Dermis microvascular lymphatic vessel endothelial cell (primary cell): Measurements from ENCODE around the gene KLHL36. TPM values are rescaled to one million over a fixed set of nuclear protein-coding genes. Genes with fewer than 3 reads are reported as not detected.
"Not testable (repeated sequence)": the region's sequence is repeated elsewhere in the genome, so short reads cannot be mapped to it uniquely, and the experiment has no call there.

ENCODE experiments used
- DNase-seq, 2 donors: peaks; one replicate each; pipeline versions ENCODE4 v3.0.0 to v3.0.0-alpha.2; 2010; ENCODE audit warnings: low read depth in 2 of 2
- total RNA-seq: library from RNA; depleted of rRNA; stranded (reverse); fragments of >200 nt; gene quantifications from 2 replicates; pipeline ENCODE4 v1.2.1, GENCODE V29; 2014

The KLHL36 gene
- total RNA-seq, 1 donor from 2014 or later, result 49.6 TPM

- peak; percentile 49 to 68 for DNase-seq
Measured at GRCh38 chr16:84614968-84615813, 33.1 kb upstream of the KLHL36 start.

- peak in 1 of 2 donors; percentile 30 for DNase-seq
Measured at GRCh38 chr16:84616515-84616914, 31.8 kb upstream of the KLHL36 start.

GRCh38 chr16:84617041-84617790 lies 31.1 kb upstream of the KLHL36 start:
- no peak for DNase-seq

GRCh38 chr16:84617791-84618580 lies 30.3 kb upstream of the KLHL36 start, which contains the start of gene COTL1:
Gene COTL1 (minus strand): TSS chr16:84618078. CDS start chr16:84617914, 164 bp downstream.
- DNase-seq, result peak; percentile 77 to 97

DNA sequence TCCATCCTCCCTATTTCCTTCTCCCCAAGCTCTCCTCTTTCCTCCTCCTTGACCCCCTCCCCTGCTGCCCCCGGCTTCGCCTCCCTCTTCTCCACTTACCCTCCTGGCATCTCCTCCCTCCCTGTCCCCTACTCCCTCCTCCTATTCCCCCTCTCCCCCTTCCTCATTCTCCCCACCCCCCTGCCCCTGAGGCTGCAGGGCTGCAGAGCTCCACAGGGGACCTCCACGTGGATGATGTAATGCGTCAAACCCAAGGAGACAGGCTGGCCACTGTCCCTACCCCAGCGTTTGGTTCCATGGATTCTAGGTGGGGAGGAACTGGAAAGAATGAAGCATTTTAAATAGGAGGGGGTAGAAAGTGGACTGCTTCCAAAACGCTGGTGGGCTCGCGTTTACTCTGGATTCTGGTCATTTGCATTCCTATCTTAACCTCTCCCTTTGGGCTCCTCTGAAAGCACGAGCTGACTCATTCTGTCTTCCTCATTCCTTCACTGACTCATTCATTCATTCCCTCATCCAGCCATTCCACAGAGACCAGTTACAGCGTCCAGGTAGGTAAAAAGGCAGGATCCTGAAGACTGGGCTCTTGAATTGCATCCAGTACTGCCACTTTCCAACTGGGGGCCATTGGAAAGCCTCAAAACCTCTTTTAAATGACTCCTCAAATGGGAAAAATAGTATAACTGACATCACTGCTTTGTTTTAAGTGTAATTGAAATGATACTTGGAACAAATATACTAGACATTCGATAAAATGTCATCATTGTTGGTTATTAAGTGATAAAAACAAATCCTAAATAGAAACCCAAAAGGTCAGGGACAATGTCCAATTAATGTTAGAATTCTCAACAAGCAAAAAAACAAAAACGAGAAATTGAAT lies 29.5 kb upstream of the KLHL36 start:
- peak; percentile 33 to 82 for DNase-seq

DNA sequence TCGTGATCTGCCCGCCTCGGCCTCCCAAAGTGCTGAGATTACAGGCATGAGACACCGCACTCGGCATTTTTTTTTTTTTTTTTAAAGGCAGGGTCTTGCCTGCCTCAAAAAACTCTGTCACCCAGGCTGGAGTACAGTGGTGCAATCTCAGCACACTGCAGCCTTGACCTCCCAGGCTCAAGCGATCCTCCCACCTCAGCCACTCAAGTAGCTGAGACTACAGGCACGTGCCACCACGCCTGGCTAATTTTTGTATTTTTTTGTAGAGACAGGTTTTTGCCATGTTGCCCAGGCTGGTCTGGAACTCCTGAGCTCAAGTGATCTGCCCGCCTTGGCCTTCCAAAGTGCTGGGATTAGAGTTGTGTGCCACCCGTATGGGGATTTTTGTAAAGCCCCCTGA lies 27.4 kb upstream of the KLHL36 start:
- DNase-seq, result not testable (repeated sequence)

DNA sequence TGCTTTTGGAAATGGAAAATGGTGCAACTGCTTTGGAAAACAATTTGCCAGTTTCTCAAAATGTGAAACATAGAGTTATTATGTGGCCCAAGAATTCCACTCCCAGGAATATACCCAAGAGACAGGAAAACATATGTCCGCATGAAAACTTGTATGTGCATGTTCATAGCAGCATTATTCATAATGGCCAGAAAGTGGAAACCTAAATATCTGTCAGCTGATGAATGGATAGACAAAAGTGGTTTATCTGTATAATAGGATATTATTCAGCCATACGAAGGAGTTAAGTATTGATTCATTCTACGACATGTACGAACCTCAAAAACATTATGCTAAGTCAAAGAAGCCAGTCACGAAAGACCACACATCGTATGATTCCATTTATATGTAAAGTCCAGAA lies 22.8 kb upstream of the KLHL36 start:
- DNase-seq, result no peak

DNA sequence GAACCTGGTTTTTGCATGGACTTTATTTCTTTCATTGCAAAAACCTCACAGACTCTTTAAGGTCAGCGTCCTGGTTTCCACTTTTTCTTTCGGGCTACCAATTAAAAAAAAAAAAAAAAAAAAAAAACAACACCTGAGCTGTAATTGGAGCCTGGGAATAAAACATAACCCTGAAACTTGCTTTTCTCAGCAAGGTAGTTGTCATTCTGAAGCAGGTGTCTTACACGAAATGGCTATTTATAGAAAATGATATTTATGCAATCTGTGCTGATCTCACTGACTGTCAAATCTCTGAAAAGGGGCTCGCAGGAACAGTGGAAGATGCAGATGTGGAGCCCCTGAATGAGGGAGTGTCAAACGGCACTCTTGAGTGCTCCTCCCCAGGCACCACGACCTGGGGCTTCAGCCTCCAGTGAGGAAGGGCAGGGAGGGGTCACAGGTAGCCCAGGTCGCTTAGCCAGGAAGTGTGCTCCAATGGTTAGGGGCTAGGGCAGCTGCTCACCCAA lies 20.0 kb upstream of the KLHL36 start:
- DNase-seq, result no peak

DNA sequence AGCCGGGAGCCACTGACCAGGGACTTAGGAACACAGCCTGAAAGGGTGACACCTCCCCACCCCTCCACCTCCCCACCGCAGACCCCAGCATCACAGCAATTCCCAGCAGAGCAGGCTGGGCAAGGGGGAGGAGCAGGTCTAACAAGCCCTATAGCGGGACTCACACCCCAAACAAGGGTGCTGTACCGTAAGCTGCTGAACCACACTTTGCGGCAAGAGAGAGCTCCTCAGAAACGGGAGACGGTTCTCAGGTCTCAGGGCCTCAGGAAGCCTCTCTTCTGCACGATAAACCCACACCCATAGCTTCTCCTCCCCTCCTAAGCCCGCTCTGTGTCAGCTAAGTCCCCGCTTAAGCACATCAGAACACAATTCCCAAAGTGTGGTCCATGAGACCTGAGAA lies 18.7 kb upstream of the KLHL36 start:
- no peak for DNase-seq

DNA sequence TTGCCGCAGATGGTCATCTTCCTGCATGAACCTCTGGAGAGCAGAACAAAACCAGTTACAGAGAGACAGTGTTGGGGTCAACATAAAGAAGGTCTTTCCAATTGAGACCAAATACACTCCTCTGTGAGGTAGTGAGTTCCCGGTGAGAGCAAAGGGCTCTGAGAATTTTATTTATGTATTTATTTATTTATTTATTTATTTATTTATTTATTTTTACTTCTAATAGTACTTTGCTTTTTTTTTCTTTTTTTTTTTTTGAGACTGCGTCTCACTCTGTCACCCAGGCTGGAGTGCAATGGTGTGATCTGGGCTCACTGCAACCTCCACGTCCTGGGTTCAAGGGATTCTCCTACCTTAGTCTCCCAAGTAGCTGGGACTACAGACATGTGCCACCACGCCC lies 18.3 kb upstream of the KLHL36 start:
- no peak for DNase-seq

DNA sequence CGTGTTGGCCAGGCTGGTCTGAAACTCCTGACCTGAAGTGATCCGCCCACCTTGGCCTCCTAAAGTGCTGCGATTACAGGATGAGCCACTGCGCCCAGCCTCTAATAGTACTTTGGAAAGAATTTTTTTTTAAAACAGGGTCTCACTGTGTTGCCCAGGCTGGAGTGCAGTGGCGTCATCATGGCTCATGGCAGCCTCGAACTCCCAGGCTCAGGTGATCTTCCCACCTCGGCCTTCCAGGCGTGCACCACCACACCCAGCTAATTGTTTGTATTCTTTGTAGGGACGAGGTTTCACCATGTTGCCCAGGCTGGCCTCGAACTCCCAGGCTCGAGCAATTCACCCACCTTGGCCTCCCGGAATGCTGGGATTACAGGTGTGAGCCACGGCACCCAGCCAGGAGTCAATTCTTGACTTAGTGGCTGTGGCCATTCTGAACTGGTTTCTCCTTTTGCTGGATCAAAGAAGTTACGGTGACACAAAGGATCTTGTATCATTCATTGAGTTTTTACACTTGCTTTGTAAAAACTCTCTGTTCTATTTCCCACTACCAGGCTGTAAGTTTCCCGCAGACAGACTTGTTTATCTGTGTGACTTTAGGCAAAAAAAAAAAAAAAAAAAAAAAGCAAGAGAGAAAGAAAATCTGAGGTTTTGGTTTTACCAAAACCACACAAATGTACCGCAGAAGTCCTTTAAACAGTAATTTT lies 17.7 kb upstream of the KLHL36 start:
- DNase-seq, result no peak

DNA sequence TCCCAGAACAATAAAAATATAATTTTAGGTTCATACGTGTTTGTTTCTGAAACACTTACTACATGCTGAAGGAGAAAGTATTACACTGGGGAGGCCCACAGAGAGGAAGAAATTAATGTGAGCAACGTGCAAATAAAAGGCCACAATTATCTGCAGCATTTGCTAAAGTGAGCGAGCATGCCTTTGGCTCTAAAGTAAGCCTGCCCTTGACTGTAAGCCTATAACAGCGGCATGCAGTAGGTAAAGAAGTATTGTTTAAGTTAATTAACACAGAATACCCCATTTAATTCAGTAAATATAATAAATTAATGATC lies 17.2 kb upstream of the KLHL36 start:
- DNase-seq, result no peak

DNA sequence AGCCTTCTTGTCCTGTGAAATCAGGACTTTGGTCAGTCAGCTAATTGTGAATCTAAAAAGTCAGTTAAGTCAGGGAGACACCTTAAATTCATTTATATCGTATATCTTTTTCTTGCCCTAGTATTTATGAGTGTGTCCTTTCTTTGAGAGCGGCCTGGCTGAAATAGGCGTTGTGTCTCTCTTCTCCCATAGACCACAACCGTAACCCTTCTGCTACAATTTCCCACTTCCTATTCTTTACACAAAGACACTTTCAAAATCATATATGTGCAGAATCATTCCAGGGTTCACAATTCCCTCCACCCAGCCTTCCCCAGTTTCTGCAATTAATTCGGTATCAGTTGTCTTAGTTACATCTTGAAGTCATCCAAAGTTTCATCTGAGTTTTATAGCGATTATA lies 16.4 kb upstream of the KLHL36 start:
- DNase-seq, result no peak

- not testable (repeated sequence) for DNase-seq
Measured at GRCh38 chr16:84632862-84633261, 15.4 kb upstream of the KLHL36 start.

GRCh38 chr16:84633622-84634021 lies 14.7 kb upstream of the KLHL36 start:
- DNase-seq, result no peak

GRCh38 chr16:84635702-84636101 lies 12.6 kb upstream of the KLHL36 start:
- no peak for DNase-seq

DNA sequence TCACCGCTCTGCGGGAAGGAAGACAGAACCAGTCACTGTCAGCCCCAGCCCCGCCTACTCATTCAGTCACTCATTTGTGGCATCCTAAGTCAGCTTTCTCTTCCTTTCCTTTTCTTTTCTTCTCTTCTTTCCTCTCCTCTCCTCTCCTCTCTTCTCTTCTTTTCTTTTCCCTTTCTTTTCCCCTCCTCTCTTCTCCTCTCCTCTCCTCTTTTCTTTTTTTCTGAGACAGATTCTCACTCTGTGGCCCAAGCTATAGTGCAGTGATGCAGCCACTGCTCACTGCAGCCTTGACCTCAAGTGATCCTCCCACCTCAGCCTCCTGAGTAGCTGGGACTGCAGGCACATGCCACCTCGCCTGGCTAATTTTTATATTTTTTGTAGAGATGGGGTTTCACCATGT lies 10.6 kb upstream of the KLHL36 start:
- no peak for DNase-seq

GRCh38 chr16:84638231-84638806 lies 10.0 kb upstream of the KLHL36 start:
- no peak for DNase-seq

GRCh38 chr16:84640145-84640544 lies 8.2 kb upstream of the KLHL36 start:
- no peak for DNase-seq
